ENCODE measurements around the gene CTBP2.

- TF ChIP-seq CTCF (IDR thresholded peaks at IDR 0.05) (no peak), POLR2A (IDR thresholded peaks at IDR 0.05) (no peak)
Measured at GRCh38 chr10:124946945-124947344, 213.4 kb downstream of the CTBP2 start.

Data from right lobe of liver (tissue), 4 donors.